Measurements from ENCODE around the gene RYR3.

DNA sequence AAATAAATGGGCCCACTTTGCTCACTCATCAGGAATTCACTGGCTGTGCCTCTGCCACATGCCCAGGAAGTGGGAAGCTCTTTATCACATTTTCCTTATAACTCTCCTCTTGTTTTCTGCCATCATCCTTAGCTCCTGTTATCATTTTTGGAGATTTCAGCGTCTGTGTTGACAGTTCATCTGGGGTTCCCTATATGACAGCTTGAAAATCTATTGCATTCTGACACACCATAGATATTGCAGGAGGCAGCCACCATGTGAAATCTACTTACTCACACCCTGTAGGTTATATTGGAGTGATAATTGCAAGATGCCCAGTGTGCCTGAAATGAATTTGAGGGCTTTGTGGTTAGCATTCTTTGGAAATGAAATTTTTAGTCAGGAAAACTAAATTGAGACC is 132.9 kb downstream of the RYR3 start:
- TF ChIP-seq, protein P1, sequence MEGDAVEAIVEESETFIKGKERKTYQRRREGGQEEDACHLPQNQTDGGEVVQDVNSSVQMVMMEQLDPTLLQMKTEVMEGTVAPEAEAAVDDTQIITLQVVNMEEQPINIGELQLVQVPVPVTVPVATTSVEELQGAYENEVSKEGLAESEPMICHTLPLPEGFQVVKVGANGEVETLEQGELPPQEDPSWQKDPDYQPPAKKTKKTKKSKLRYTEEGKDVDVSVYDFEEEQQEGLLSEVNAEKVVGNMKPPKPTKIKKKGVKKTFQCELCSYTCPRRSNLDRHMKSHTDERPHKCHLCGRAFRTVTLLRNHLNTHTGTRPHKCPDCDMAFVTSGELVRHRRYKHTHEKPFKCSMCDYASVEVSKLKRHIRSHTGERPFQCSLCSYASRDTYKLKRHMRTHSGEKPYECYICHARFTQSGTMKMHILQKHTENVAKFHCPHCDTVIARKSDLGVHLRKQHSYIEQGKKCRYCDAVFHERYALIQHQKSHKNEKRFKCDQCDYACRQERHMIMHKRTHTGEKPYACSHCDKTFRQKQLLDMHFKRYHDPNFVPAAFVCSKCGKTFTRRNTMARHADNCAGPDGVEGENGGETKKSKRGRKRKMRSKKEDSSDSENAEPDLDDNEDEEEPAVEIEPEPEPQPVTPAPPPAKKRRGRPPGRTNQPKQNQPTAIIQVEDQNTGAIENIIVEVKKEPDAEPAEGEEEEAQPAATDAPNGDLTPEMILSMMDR (conservative IDR thresholded peaks at IDR 0.05; ENCODE audit: low read length) = no peak
- no peak for TF ChIP-seq EZH2phosphoT487 (IDR thresholded peaks at IDR 0.05; ENCODE audit: borderline replicate concordance, low read depth, low read length)

All from OCI-LY7 (cell line).